GM12865 (cell line): ENCODE measurements around the gene MVB12A.
A peak's percentile ranks its signal among the peaks of the same experiment; 100 is the strongest.

Experiments used
- DNase-seq: peaks from one replicate; pipeline ENCODE4 v3.0.0; 2010; ENCODE audit warnings: low read depth
- H3K4me3 ChIP-seq: 2 replicates; pipeline ENCODE4 v1.5.1; 2011; ENCODE audit warnings: mild to moderate bottlenecking, low read depth, low read length, control low read depth
- TF ChIP-seq, protein P1 (sequence below): IDR thresholded peaks from 2 replicates; pipeline ENCODE4 v1.5.1; 2011; ENCODE audit warnings: low read length, control low read depth, low read depth, inconsistent platforms; ENCODE audit not compliant: insufficient read depth; ENCODE audit errors: missing control alignments

MVB12A gene

DNA sequence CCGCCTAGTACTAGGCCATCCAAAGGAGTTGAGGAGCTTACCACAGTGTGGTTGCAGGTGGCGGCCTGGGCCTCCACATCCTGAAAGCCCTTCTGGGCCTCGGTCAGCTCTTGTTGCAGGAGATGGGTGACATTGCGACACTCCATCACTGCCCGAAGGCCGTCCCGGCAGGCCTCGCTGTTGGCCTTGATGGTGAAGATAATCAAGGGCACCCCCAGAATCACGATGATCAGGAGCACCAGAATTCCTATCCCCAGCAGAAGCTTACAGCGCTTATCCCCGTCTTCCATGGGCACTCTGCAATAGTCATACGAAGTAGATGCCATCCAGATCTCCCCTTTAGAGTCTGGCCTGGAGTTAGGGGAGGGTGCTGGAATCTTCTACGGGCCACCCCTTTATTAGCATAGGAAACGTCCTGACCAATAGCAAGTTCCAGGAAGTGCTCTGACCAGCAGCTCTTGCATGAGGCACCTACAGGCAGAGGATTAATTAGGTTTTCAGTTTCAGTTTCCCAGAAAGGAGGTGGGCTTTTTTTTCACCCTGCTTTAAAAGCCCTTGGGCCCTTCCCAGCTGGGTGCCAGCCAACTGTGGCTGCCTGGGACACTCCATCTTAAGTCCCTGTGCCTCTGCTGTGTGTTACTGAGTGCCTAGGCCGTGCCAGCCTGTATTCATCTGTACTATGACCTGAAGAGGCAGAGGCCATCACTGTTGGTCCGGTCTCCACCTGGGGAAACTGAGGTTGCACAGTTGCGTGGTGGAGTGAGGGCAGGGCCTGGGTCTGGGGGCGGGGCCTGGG lies 14.4 kb upstream of the MVB12A start, which contains the start of gene BST2:
Gene BST2 (minus strand): TSS at position 381 of the 796 bp plus-strand sequence. CDS start 55 bp downstream, at position 326.
- peak; percentile 95 for DNase-seq
- peak within 1 kb of the TSS; percentile 85 for H3K4me3 ChIP-seq
- TF ChIP-seq, protein P1, sequence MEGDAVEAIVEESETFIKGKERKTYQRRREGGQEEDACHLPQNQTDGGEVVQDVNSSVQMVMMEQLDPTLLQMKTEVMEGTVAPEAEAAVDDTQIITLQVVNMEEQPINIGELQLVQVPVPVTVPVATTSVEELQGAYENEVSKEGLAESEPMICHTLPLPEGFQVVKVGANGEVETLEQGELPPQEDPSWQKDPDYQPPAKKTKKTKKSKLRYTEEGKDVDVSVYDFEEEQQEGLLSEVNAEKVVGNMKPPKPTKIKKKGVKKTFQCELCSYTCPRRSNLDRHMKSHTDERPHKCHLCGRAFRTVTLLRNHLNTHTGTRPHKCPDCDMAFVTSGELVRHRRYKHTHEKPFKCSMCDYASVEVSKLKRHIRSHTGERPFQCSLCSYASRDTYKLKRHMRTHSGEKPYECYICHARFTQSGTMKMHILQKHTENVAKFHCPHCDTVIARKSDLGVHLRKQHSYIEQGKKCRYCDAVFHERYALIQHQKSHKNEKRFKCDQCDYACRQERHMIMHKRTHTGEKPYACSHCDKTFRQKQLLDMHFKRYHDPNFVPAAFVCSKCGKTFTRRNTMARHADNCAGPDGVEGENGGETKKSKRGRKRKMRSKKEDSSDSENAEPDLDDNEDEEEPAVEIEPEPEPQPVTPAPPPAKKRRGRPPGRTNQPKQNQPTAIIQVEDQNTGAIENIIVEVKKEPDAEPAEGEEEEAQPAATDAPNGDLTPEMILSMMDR, result no peak

DNA sequence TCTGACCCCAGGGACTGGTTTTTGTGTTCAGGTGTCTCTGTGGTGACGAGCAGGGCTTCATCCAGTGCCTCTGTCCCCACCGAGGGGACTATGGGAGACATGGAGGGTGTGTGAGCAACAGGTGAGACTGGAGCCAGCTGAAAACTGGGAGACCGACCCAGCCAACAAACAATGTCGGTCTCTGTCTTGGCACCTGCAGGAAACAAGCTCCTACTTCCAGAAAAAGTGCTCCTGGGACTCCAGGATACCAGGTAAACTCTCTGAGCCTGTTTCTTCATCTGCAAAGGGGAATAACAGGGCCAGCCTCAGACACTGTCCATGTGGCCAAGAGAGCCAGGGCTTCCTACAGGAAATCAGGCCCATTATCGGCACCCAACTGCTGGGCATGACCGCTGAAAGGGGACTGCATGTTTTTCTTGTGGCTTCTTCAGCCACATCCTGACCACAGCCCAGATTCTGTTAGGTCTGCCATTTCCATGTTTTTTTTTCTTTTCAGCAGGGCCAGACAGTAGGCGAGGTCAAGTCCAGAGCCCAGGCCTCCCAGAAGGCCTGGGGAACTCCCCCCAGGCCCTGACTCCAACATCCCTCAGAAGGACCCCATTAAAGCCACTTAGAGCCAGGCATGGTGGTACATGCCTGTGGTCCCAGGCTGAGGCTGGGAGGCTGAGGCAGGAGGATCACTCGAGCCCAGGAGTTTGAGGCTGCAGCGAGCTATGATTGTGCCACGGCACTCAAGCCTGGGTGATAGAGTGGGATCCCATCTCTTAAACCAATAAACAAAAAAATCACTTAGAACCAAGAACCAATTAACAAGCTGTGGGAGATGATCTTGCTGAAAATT lies 13.6 kb upstream of the MVB12A start:
- H3K4me3 ChIP-seq, result peak overlapping the region; percentile 85
- DNase-seq, result peak; percentile 85
- TF ChIP-seq, protein P1, result no peak

DNA sequence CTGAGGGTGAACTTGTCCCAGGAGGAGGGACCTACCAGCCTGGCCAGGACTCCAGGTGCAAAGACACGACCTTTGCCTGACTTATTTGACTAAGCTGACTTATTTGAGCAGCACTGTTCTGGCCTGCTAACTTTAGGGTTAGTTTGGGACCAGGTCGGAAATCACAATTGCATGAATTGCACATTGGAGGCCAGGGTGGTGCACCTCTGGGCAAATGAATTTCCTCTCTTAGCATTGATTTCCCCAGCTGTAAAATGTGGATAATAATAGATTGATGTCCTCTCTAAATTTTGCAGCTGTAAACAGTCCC lies 13.0 kb upstream of the MVB12A start:
- peak overlapping the region; percentile 85 for H3K4me3 ChIP-seq
- TF ChIP-seq, protein P1, result no peak
- peak; percentile 39 for DNase-seq

DNA sequence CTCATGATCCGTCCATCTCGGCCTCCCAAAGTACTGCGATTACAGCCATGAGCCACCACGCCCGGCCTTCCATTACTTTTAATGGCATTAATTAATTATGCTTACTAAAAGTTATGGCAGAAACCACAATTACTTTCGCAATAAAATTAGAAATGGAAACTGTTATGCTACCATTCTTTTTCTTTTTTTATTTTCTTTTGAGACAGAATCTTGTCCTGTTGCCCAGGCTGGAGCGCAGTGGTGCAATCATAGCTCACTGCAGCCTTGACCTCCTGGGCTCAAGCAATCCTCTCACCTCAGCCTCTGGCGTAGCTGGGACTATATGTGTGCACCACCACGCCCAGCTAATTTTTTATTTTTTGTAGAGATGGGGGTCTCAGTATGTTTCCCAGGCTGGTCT lies 9.9 kb upstream of the MVB12A start:
- TF ChIP-seq, protein P1, result no peak
- DNase-seq, result no peak
- H3K4me3 ChIP-seq, result no peak overlapping the region

DNA sequence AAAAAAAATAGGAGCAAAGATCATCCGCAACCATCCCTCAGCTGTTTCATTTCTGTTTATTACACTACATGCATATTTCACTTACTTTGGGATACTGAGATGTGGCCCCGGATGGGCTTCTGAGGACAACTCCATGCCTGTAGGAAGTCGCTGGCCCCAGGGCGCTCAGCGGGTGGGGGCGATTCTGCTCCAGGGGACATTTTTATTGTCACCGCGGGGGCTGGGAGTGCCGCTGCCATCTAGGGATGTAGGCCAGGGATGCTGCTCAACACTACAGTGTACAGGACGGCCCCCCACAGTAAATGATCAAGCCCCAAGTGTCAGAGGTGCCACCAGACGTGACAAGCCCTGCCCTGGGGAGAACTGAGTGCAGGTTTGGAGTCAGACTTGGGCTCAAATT lies 8.0 kb upstream of the MVB12A start:
- H3K4me3 ChIP-seq, result no peak overlapping the region
- TF ChIP-seq, protein P1, result no peak
- DNase-seq, result no peak

DNA sequence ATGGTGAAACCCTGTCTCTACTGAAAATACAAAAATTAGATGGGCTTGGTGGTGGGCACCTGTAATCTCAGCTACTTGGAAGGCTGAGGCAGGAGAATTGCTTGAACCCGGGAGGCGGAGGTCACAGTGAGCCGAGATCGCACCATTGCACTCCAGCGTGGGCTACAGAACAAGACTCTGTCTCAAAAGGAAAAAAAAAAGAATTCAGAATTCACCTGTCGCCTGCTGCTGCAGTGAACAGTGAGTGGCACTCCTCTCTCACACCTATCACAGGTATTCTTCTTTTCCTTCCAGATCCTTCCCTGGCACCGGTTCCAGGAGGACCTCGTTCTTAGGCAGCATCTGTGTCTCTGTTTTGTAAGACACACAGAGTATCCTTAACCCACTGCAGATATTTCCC lies 5.8 kb upstream of the MVB12A start:
- TF ChIP-seq, protein P1, result no peak
- no peak overlapping the region for H3K4me3 ChIP-seq
- DNase-seq, result no peak
